Breast epithelium (tissue), 3 donors: ENCODE measurements around the gene SLC9A5.

Experiments
- CTCF ChIP-seq, 3 donors: fragments of 450-650 bp; IDR thresholded peaks; one replicate each; pipeline ENCODE4 v1.5.1; 2016 to 2017; ENCODE audit warnings: antibody characterized with exemption in 3 of 3, mild to moderate bottlenecking in 3 of 3, moderate library complexity in 3 of 3
- POLR2A ChIP-seq: fragments of 450-650 bp; IDR thresholded peaks from one replicate; pipeline ENCODE4 v1.6.1; 2016; ENCODE audit warnings: antibody characterized with exemption, mild to moderate bottlenecking, moderate library complexity
- POLR2AphosphoS5 ChIP-seq, 3 donors: sonication (generic); formaldehyde crosslinking; IDR thresholded peaks; one replicate each; pipeline ENCODE4 v1.6.1; 2017; ENCODE audit warnings: antibody characterized with exemption in 3 of 3

GRCh38 chr16:67296420-67296819, 47.6 kb downstream of the SLC9A5 start:
- no peak for TF ChIP-seq CTCF (IDR thresholded peaks at IDR 0.05)
- no peak for TF ChIP-seq POLR2A
- TF ChIP-seq POLR2AphosphoS5 (IDR thresholded peaks at IDR 0.05): no peak
